Caco-2 (cell line): ENCODE measurements around the gene RRP1. TPM values are rescaled to one million over a fixed set of nuclear protein-coding genes. Genes with fewer than 3 reads are reported as not detected.

Experiments
- Bru-seq: library from RNA; stranded (reverse); fragments of 400-500 nt; gene quantifications from one replicate; lab custom pipeline; 2021; lab: Mats Ljungman, UMichigan
- BruChase-seq, 2 experiments: library from RNA; stranded (reverse); fragments of 400-500 nt; gene quantifications; one replicate each; lab custom pipeline; 2021; lab: Mats Ljungman, UMichigan
- BruUV-seq: library from RNA; stranded (reverse); fragments of 400-500 nt; replicated peaks from 2 replicates; lab custom pipeline; 2021; lab: Mats Ljungman, UMichigan
- CTCF ChIA-PET: fragments of 300-600 bp; sonication (Branson Sonifier 250); formaldehyde crosslinking; loops from one replicate; lab custom pipeline; 2022; ENCODE audit warnings: antibody characterized with exemption; lab: Charles Lee
- POLR2A ChIA-PET: fragments of 300-600 bp; sonication (Branson Sonifier 250); formaldehyde crosslinking; loops from one replicate; lab custom pipeline; 2022; ENCODE audit warnings: antibody characterized with exemption; lab: Charles Lee
- DNase-seq, 2 experiments: peaks; one replicate each; pipeline versions ENCODE4 v3.0.0 to v3.0.0-alpha.2; 2020 to 2022
- H3K27me3 ChIP-seq: replicated peaks from 2 replicates; pipeline ENCODE4 v1.6.0; 2011; ENCODE audit warnings: low read length; ENCODE audit not compliant: control insufficient read depth, insufficient read depth
- H3K36me3 ChIP-seq: 2 replicates; pipeline ENCODE4 v1.5.1; 2011; ENCODE audit warnings: low read length; ENCODE audit not compliant: control insufficient read depth, insufficient read depth
- H3K4me1 ChIP-seq: fragments of 250-450 bp; sonication (Bioruptor Pico); 2 replicates; pipeline ENCODE4 v1.5.1; 2020; ENCODE audit warnings: mild to moderate bottlenecking
- H3K4me3 ChIP-seq: 2 replicates; pipeline ENCODE4 v1.5.1; 2011; ENCODE audit warnings: low read depth, mild to moderate bottlenecking, control low read depth, low read length
- H3K9me3 ChIP-seq: fragments of 250-450 bp; sonication (Bioruptor Pico); 2 replicates; pipeline ENCODE4 v1.5.1; 2020; ENCODE audit warnings: mild to moderate bottlenecking, moderate library complexity
- H3K27ac Mint-ChIP-seq: one replicate; pipeline ENCODE4 v1.8.0; 2022; ENCODE audit warnings: mixed read lengths; ENCODE audit not compliant: unreplicated experiment
- H3K27me3 Mint-ChIP-seq: one replicate; pipeline ENCODE4 v1.8.0; 2022; ENCODE audit warnings: mixed read lengths; ENCODE audit not compliant: insufficient read depth, unreplicated experiment
- H3K36me3 Mint-ChIP-seq: one replicate; pipeline ENCODE4 v1.8.0; 2022; ENCODE audit warnings: mild to moderate bottlenecking, mixed read lengths; ENCODE audit not compliant: insufficient read depth, unreplicated experiment
- H3K4me1 Mint-ChIP-seq: one replicate; pipeline ENCODE4 v1.8.0; 2022; ENCODE audit warnings: low read depth, mixed read lengths; ENCODE audit not compliant: unreplicated experiment
- H3K4me3 Mint-ChIP-seq: one replicate; pipeline ENCODE4 v1.8.0; 2022; ENCODE audit warnings: mild to moderate bottlenecking, moderate library complexity, mixed read lengths; ENCODE audit not compliant: unreplicated experiment
- H3K9me3 Mint-ChIP-seq: one replicate; pipeline ENCODE4 v1.8.0; 2022; ENCODE audit warnings: mixed read lengths; ENCODE audit not compliant: unreplicated experiment
- intact Hi-C: fragments of 100-400 bp; cut with micrococcal nuclease; formaldehyde crosslinking; loops from one replicate; pipeline ENCODE4 v1.10.0; 2022; ENCODE audit not compliant: unreplicated experiment
- long read RNA-seq: library from polyadenylated mRNA; stranded (forward); transcript quantifications from one replicate; pipeline ENCODE4 v2.0.0, GENCODE V29; 2022
- total RNA-seq: library from RNA; stranded (reverse); gene quantifications from 2 replicates; pipeline ENCODE4 v1.2.3, GENCODE V29; 2022
- TF ChIP-seq, protein P1 (sequence below), 2 experiments: fragments of 200-600 bp in 1 of 2; IDR thresholded peaks; 1 replicate in 1 of 2; 2 replicates in 1 of 2; pipeline versions ENCODE4 v1.5.1 to v1.8.0; 2011 to 2022; ENCODE audit warnings: antibody characterized with exemption in 1 of 2, control low read depth in 1 of 2, inconsistent platforms in 1 of 2, low read depth in 1 of 2, low read length in 1 of 2, mild to moderate bottlenecking in 1 of 2, moderate library complexity in 1 of 2; ENCODE audit not compliant: insufficient read depth in 1 of 2, severe bottlenecking in 1 of 2, unreplicated experiment in 1 of 2

RRP1 gene, protein sequence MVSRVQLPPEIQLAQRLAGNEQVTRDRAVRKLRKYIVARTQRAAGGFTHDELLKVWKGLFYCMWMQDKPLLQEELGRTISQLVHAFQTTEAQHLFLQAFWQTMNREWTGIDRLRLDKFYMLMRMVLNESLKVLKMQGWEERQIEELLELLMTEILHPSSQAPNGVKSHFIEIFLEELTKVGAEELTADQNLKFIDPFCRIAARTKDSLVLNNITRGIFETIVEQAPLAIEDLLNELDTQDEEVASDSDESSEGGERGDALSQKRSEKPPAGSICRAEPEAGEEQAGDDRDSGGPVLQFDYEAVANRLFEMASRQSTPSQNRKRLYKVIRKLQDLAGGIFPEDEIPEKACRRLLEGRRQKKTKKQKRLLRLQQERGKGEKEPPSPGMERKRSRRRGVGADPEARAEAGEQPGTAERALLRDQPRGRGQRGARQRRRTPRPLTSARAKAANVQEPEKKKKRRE
- total RNA-seq (51.6 and 52.8 TPM in 2 replicates), Bru-seq, nascent RNA (percentile 75 among the genes with signal in this experiment), BruChase-seq, experiment 1, labeled RNA remaining after a 2-hour chase (percentile 77 among the genes with signal in this experiment), BruChase-seq, experiment 2, labeled RNA remaining after a 6-hour chase (percentile 76 among the genes with signal in this experiment)
- long read RNA-seq, transcript RRP1-207 (13 exons, 3,022 nt), result major isoform, 148 of 187 reads
- long read RNA-seq, partial matches to known transcripts, result 13 of 187 reads
- long read RNA-seq, other reads (novel, unspliced or antisense), result 24 of 187 reads

DNA sequence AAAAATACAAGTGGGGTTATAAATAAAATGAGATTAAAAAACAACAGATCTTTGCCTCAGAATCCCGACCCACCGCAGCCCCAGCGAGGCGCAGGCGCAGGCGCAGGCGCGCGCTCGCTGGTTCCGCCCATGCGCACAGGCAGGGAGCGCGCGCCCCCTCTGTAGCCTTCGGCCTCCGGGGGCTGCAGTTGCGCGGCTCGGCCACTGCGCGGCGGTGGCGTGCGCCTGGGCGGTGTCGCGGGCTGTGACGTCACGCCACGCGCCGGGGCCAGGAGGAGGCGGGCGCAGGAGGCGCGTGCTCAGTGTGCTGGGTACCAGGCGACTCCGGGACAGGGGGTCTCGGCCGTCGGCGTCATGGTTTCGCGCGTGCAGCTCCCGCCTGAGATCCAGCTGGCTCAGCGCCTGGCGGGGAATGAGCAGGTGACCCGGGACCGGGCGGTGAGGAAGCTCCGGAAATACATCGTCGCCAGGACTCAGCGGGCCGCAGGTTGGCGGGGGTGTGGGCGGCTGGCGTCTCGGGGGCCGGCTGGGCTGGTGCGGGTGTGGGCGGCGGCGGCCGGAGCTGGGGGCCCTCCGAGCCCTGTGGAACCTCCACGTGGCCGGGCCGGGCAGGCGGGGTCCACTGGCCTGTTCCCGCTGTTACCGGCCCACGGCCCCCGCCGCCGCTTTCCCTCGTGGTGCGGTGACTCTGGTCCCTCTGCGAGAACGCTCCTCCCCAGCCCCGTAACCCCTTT is at the start of gene RRP1:
Gene RRP1 (plus strand): TSS at position 302 of the 734 bp plus-strand sequence. CDS start 53 bp downstream, at position 355.
- no peaks in the 10 kb centered on the region for H3K9me3 Mint-ChIP-seq
- H3K4me1 ChIP-seq, result no peaks in the 10 kb centered on the region
- no peaks in the 10 kb centered on the region for H3K27me3 Mint-ChIP-seq
- CTCF ChIA-PET, result no interaction called here
- no peaks in the 10 kb centered on the region; the same call in 1 of the 2 replicates for H3K36me3 ChIP-seq
- no peaks in the 10 kb centered on the region for H3K4me1 Mint-ChIP-seq
- H3K9me3 ChIP-seq, result no peaks in the 10 kb centered on the region
- H3K4me3 Mint-ChIP-seq, result peak within 1 kb of the TSS; percentile 90
- no peaks in the 10 kb centered on the region for H3K27me3 ChIP-seq
- intact Hi-C loops, result no loop called here
- TSS peak; percentile 44 for BruUV-seq
- H3K4me3 ChIP-seq, result peak within 1 kb of the TSS; percentile 99
- DNase-seq, result peak; percentile 83 to 96
- TF ChIP-seq, protein P1, sequence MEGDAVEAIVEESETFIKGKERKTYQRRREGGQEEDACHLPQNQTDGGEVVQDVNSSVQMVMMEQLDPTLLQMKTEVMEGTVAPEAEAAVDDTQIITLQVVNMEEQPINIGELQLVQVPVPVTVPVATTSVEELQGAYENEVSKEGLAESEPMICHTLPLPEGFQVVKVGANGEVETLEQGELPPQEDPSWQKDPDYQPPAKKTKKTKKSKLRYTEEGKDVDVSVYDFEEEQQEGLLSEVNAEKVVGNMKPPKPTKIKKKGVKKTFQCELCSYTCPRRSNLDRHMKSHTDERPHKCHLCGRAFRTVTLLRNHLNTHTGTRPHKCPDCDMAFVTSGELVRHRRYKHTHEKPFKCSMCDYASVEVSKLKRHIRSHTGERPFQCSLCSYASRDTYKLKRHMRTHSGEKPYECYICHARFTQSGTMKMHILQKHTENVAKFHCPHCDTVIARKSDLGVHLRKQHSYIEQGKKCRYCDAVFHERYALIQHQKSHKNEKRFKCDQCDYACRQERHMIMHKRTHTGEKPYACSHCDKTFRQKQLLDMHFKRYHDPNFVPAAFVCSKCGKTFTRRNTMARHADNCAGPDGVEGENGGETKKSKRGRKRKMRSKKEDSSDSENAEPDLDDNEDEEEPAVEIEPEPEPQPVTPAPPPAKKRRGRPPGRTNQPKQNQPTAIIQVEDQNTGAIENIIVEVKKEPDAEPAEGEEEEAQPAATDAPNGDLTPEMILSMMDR (IDR thresholded peaks at IDR 0.05; ENCODE audit: insufficient read depth in 1 of 2, low read depth in 1 of 2, low read length in 1 of 2, severe bottlenecking in 1 of 2, unreplicated experiment in 1 of 2), result peak; percentile 59 to 93
- peak within 1 kb of the TSS; percentile 89 for H3K27ac Mint-ChIP-seq
- H3K36me3 Mint-ChIP-seq, result peaks cover 41% of the 10 kb centered on the region
- POLR2A ChIA-PET, result no interaction called here

DNA sequence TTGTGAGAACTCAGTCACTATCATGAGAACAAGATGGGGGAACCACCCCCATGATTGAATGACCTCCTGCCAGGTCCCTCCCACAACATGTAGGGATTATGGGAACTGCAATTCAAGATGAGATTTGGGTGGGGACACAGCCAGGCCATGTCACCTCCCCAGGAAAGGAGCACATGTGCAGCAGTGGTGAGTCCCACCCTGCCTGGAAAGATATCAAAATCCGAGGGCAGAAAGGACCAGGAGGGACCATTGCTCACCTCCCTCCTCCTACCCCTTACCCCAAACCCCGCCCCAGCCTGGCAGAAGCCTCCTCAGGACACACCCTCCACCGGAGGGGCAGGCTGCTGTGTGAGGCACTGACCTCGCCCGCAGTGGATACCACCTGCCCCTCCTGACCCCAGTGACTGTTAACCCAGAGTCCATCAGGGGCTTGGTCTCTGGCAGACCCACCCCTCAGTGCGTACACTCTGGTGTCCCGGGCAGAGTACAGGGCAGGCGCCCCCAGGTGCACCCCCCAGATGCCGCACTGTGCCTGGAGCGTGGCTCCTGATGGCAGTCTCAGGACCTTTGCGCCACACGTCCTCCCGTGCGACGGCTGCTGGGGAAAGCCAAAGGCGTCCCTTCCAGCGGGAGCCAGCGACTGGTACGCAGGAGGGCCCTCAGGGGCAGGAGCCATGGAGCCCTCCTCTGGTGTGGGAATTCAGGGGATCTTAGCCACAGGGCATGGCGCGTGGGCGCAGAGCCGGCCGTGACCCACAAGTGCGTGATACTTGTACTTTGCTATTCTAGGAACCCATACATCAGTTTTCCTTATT is 49.5 kb upstream of the RRP1 start:
- Histone ChIP-seq H3K9me3 (no peaks in the 10 kb centered on the region), H3K4me3 (no peak overlapping the region), H3K4me1 (peaks cover 12% of the 10 kb centered on the region), H3K27me3 (no peaks in the 10 kb centered on the region), H3K36me3 (no peaks in the 10 kb centered on the region; the same call in none of the 2 replicates)
- no peak for DNase-seq
- Mint-ChIP-seq H3K4me1 (no peaks in the 10 kb centered on the region), H3K4me3 (no peak overlapping the region), H3K27ac (peak overlapping the region; percentile 63), H3K27me3 (no peaks in the 10 kb centered on the region), H3K36me3 (peaks cover 63% of the 10 kb centered on the region), H3K9me3 (no peaks in the 10 kb centered on the region)
- BruUV-seq, result no TSS peak
- intact Hi-C loops, result no loop called here
- ChIA-PET POLR2A (no interaction called here), CTCF (no interaction called here)
- TF ChIP-seq, protein P1 (IDR thresholded peaks at IDR 0.05; ENCODE audit: insufficient read depth in 1 of 2, low read depth in 1 of 2, low read length in 1 of 2, severe bottlenecking in 1 of 2, unreplicated experiment in 1 of 2), result no peak
